GM21528 (cell line): ENCODE results near the gene APH1B.
"Not testable (repeated sequence)": the region's sequence is repeated elsewhere in the genome, so short reads cannot be mapped to it uniquely, and the experiment has no call there.

Source experiments
- ATAC-seq: cut with Tn5 transposase; IDR thresholded peaks from one replicate; pipeline ENCODE4 v1.9.1; 2021; ENCODE audit warnings: mild to moderate bottlenecking, moderate library complexity; ENCODE audit not compliant: unreplicated experiment, low FRiP score

APH1B gene

DNA sequence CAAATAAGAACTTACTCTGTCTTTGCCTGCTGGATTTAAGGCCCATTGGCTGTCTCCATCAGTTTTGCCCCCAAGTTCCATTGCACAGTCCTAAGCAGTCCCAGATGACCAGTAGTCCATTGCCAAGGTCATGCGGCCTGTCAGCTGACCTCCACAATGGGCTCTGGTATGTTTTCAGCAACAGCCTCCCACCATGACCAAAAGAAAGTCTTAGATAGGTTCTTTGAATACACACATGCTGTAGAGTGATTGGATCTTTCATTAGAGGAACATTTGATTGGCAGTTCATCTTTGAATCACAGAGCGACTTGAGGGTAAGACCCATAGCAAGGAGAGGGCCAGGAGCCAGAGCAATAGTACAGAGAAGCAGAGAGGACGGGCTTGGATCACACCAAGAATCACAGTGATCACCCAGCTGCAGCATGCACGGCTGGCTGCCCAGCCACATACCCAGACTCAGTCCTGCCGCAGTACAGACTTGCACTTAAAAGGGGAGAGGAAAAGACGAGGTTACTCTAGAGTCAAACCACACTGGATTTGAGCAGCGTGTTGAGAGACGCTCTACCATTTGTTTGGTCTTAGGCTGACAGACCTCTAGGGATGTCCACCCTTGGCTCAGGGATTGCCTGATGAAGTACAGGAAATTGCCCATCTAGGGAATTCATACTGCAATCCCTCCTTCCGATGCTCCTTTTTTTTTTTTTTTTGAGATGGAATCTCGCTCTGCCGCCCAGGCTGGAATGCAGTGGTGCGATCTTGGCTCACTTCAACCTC is 50.4 kb downstream of the APH1B start:
- no peak for ATAC-seq

DNA sequence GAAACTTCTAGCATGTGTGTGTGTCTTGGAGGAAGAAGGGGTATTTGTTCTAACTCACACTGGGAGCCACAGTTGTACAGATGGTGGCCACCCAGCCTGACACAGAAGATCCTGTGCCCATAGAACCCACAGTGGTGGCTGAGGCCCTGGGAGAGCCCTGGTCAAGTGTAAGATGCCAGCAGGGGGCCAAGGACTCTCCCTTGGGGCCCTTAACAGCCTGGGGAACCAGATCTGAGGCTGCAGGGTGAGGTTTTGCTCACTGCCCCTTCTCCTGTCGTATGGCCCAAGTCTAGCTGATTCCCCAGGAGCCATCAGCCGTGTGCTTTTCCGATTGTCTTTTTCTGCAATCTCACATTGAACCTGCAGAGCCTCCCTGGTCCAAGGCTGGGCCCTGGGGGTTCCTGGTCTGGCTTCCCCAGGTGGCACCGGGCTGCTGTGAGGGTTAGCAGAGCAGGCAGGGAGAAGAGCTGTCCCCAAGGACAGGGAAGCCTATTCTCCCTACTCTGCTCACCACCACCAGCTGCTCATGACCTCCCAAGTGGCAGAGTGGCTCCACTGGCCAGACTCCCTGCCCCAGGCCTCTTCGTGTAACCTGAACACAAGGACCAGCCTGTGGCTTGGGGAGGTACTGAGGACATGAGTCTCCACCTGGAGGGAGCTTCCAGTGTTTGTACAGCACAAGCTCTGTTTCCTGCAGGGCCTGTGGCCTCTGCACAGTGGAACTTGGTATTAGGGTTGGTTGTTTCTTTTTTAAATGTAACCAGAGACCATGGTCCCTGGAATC is 52.4 kb downstream of the APH1B start:
- no peak for ATAC-seq

DNA sequence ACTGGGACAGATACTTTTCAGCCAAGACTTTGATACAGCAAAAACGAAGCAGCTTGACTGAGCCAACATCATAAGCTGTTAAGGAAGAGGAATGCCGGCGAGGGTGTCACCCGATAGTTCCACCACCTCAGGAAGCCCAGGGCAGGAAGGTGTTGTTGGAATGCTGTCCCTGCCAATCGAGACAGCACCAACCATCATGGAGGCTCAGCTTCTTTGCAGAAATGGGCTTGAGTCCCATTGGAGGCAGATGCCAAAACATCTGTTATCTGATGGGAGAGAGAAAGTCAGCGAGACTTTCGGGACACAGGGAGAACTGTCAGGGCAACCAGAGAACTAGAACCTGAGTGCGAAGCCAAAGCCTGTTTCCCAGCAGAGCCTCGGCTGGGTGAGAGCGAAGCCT is 53.5 kb downstream of the APH1B start:
- no peak for ATAC-seq

DNA sequence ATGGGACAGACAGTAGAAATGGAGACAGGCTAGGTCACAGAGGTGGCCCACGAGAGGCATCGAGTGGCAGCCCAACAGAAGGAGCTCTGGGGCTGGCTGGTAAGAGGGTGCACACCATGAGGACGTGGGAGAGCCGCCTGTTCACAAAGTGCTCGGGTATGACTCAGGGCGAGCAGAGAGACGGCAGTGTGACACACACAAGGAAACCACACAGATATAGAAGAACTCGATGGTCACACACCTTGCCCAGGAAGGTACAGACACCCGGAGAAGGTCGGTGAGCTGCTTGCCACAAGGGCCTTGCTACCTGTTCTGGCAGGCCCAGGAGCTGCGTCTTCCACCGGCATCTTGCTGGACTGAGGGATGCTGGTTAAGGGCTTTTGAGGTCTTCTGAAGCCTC is 54.1 kb downstream of the APH1B start:
- no peak for ATAC-seq

DNA sequence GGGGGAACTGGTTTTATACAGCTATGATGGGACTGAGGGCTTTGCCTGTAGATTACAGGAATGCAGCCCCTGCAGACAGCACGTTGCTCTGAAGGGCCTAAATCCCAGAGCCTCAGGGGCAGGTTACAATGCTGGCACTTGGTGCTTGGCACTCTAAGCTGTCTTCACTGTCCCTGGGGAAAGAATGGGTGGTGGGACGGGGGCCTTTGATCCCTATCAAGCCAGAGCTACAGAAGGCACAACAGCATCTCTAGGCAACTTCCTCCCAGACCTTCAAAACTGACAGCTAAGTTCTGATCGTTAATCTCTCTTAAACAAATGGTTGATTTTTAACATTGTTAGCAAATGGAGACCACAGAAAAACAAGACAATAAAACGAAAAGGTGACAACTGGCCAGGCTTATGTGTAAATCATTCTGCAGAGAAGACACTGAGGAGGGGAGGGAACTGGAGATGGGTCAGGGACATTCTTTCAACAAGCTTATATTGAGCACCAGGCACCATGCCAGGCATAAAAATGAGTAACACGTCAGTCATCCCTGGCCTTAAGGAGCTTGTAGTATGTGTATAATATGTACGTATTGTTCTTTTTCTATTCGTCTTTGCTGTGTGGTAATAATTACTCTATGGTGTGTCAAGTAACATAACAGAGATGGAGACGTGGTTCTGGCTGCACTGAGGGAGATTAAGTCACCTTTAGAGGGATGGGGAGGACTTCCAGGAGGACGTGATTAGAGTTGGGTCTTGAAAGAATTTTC is 55.1 kb downstream of the APH1B start:
- no peak for ATAC-seq

DNA sequence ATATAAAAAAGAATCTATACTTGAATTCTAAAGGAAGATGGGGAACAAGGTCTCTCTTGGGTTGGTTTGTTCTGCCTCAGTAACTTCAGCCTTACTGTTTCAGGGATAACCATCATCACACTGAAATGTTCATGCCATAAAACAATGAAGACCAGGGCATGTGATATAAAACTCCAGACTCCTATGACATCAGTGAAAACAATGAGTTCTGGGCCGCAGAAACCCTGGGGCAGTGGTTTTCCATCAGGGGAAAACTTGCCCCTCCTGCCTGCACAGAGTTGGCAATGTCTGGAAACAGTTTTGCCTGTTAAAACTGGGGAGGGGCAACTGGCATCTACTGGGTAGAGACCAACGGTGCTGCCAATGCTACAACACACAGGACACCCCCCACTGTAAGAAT is 57.4 kb downstream of the APH1B start:
- no peak for ATAC-seq

DNA sequence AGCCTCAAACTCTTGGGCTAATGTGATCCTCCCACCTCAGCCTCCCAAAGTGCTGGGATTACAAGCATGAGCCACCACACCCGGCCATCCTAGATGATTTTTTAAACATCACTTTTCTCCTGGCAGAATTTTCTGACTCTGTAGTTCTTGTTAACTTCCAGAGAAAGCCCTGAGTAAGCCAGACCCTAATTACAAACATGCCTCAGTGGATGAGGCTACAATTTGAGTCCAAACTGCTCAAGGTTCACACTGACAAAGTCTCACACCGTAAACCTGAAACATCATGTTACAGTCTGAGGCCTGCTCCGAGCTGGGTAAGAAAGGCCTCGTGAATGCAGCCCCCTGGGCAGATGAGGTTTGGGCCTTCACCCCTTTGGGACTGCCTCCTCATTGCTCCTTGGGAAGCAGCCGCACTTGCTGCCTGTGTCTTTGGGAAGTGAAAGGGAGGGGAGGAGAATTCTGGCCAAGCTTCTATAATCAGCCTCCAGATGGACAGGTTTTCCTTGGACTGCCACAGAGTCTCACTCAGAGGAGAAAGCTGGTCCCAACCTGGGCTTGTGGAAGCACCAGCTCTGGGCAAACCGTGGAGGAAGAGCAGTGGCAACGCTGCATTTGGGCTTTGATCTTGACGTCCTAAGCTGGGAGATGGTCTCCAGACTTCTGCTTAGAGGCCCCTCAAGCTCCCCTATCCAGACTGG is 58.3 kb downstream of the APH1B start:
- no peak for ATAC-seq

DNA sequence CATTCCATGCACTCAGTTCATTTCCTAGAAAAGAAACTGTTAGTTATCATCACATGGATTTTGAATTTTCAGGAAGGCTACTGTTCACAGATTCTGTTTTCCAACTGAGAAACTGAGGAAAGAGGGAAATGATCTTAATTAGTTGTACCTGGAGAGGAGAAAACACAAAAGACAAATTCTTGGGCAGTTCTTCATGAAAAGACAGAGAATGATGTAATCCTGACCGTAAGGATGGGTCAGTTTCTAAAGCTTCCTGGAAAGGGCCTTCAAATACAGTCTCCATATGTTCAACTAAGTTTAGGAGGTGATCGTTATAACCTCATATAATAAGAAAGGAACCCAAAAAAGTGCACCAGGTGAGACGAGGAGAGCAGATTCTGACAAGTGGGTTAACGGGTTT is 59.6 kb downstream of the APH1B start:
- ATAC-seq, result no peak

DNA sequence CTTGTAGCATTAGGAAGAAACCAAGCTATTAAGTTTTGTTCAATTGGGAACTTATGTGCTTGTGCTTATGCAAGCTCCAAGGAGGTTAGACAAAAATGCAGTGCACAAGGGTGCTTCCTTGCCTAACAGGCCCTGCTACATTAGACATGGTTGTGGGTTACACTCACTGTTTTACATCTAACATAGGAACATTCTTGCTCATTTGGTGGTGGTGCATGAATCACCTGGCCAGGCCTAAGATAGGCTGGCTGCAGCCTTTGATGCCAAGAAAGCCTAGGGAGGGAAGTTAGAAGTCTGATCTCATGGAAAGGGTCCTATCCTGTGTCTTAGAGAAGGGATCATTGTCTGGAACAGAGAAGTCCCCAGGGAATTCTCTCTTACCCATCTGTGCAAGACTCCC is 60.8 kb downstream of the APH1B start:
- no peak for ATAC-seq

DNA sequence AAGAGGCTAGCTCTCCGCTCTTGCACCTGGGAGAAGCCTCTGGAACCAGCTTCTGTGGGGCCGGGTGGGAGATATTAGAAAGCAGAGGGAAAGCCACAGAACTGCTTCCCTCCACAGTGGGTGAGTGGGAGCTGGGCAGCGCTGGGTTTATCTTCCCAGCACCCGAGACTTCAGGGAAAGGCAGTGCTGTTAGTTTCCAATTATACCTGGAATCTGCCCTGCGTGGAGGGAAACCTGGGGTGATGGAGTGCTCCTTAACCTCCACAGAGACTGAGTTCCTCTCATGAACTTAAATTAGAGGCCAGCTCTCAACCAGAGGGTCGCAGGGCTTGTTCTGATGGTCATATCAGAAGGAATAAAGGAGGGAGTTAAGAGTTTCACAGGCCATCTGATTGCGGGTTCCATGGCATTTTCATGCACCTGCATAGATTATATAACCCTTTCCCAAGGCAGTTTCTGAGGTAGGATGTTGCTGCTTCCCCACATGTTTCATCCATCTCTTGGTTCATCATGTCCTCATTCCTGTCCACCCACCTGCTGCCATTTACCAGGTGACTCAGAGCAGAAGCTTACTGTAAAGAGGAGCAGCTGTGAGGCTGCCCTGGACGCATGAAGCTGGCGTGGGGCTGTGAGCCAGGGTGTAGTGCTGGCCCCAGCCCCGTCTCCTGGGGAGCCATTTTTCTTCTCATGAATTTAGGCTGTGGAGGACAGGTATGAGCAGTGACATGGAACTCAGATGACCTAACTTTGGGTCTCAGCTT is 61.8 kb downstream of the APH1B start:
- ATAC-seq, result no peak

DNA sequence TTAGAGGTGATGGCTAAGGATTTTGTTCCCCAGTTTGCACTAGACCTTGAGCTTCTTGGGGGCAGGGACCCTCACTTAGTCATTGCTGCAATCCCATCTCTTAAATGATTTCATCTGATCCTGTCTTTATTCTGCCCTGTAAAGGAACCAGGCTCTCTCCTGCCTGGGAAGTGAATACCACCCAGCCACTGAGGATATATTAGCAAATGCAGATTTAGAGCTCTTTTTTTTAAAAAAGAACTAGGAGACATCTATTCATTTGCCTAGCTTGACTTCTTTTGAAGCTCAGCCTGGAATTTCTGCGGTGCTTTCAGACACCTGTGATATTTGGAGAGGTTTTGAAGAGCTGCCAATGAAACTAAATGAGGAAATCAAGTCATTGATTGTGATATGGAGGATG is 62.4 kb downstream of the APH1B start:
- ATAC-seq, result no peak

DNA sequence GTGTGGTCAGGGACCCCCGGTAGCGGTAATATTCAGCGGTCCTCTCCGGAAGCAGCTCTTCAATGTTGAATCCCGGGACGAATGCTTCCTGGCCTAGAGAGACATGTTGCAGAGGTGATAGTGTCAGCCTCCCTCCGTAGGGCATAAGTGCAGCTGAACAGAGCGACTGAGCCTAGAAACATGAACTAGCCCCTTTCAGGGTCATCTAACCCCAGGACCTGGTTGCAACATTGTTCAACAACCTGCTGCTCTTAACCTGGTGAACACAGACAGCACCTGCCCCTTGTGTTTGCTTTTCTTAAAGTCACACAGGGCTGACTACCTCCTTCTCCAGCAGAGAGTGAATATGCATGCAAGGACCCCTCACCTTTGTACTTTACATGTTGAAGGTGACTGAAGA is 62.9 kb downstream of the APH1B start:
- no peak for ATAC-seq

DNA sequence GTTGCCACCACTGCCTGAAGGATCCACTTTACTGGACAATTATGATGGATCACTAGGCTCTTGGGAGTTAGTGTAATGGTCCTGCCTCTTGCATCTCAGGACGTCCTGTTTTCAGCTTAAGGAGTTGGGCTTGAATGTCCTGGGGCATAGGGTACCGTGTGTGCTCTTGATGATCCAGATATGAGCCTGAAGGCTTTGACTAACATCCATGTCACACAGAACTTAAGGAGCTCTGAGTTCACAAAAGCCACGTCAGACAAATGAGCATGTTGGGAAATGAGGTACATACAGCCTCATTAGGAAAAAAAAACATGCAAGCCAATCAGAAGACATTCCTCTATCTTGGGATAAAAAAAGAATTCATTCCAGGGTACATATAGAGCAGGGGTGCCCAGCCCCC is 63.5 kb downstream of the APH1B start:
- no peak for ATAC-seq

DNA sequence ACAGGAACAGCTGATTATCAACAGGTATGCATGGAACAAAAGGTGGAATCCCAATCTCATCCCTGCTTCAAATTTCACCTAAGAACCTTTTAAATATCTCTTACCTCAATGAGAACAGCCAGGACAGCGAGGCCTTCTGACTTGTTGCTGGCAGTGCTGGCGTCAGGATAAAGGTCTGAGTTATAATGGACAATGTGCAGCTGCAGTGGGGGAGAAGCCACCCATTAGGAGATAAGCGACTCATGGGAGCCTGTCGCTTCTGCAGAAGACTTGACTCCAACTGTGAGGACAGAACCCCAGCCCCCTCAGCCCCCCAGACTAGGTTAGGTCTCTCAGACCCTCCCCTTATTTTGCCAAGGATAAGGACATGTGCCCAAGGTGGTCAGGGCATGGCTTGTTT is 64.5 kb downstream of the APH1B start:
- no peak for ATAC-seq

DNA sequence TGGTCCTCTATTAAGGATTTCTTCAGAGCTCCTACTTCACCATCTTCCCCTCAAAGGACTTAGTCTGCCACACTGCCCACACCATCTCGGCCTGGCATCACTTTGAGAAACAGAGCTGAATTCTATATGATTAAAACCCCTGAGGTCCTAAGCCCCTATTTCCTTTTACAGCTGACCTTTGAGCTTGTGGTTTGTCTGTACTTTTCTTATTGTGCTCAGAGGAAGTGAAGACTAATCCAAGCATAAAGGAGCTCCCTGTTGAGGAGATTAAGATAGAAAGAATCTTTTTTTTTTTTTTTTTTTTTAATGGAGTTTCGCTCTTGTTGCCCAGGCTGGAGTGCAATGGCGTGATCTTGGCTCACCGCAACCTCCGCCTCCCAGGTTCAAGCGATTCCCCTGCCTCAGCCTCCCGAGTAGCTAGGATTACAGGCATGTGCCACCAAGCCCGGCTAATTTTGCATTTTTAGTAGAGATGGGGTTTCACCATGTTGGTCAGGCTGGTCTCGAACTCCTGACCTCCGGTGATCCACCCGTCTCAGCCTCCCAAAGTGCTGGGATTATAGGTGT is 65.7 kb downstream of the APH1B start:
- not testable (repeated sequence) for ATAC-seq

DNA sequence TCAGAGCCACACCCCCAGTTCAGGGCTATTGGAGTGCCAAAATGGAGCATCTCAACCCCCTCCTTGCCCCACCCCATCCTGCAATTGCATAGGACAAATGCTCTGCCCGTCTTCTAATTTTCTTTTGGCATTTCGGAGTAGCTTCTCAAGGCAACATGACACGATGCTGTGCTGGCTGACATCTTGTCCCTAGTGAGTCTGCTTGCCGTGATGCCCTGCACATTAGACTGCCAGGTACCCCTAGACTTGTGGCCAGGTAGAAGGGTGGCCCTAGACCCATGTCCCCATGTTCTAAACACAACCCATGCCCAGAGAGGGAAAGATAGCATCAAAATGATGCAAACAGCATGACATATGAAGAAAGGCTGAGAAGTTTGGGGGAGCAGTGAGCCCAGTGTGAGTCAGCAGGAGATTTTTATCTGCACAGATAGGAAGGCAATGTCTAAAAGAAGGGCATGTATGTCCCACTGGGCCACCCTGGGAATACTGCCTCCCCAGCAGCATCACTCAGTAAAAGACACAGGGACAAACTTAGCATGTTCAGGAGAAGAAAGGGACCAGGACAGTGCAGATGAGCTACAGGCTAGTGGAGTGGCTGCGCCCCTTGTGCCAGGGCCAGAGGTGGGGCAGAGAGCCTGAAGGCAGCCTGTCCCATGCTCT is 67.5 kb downstream of the APH1B start:
- no peak for ATAC-seq

DNA sequence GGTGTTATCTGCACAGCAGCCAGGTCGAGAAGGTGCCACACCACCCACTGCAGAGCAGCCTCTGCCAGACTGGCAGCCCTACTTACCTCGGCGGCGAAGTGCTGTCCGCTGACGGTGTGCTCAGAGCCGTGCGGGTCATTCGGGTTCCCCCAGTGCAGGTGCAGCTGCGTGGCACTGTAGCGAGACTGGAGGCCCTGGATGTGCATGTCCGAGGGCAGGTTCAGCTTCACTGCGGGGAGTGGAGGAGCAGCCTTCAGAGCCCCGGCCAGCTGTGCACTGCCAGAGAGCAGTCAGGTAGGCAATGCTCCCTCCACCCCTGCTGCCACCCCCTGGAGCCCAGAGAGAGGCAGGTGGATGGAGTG is 68.0 kb downstream of the APH1B start:
- ATAC-seq, result no peak

DNA sequence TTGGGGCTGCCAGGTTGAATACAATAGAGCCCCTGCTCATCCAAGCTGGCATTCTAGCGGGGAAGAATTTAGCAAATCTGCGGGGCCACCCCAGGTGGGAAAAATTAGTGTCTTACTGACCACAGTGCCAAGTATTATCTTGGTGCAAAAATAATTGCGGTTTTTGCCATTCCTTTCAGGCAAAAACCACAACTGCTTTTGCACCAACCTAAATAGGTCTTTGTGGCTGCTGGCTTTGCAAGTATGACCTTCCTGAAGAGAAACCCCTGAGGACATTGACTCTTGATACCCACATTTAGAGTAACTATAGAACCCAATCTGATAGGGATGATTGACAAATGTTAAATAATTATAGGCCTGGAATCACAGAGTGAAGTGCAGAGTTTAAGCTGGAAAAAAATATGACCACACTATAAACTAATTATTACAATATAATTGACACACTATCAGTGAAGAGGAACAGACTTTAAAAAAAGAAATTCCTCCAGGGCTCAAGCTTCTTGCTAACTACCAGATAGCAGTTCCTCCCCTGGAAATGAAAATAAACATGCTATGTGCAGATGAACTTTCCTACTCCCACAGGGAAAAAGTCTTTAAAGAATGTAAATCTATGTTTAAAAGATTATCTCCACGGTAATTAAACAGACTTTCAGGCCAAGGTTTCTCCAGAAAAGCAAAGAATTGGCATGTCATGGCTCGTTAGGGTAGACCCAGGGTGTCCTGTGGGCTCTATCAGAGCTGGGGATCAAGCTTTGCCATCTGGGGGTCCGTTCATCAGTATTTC is 69.9 kb downstream of the APH1B start:
- no peak for ATAC-seq

DNA sequence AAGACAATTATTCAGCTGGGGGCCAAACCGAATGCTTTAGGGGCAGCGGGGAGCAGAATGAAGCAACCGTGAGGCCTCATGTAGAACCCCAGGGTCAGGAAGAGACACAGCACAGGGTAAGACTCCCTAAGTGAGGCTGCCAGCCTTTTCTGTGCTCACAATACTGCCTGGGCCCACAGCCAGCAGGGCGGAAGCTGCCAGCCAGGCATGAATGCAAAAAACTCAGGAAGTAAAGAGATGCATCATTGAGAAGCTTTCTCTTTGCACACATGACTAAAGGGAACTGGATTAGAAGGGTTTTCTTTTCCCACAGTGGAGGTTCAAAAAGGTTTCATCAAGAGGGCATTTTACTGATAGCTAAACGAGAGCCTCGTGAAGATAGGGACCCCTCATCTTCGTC is 71.0 kb downstream of the APH1B start:
- no peak for ATAC-seq
